Right renal pelvis (tissue), 4 donors: ENCODE data around the gene NEK9. TPM values are rescaled to one million over a fixed set of nuclear protein-coding genes. Genes with fewer than 3 reads are reported as not detected.

Experiments
- DNase-seq, 4 donors: peaks; one replicate each; pipeline ENCODE4 v3.0.0-alpha.2; 2013; ENCODE audit warnings: low read depth in 4 of 4, low spot score in 3 of 4, missing footprints in 1 of 4
- polyA plus RNA-seq, 4 donors: library from polyadenylated mRNA; unstranded; fragments of 120-200 nt; gene quantifications; one replicate each; pipeline ENCODE4 v1.2.1, GENCODE V29; 2013; ENCODE audit not compliant: insufficient read length in 4 of 4

NEK9 gene
- polyA plus RNA-seq, 4 donors = 120 to 130 (median 124) TPM

GRCh38 chr14:75113932-75114539 is 12.8 kb downstream of the NEK9 start:
- DNase-seq = no peak

GRCh38 chr14:75109877-75110276 is 17.0 kb downstream of the NEK9 start:
- DNase-seq = no peak

- DNase-seq = no peak
Observed at GRCh38 chr14:75107186-75107585, 19.7 kb downstream of the NEK9 start.

- DNase-seq = no peak
Observed at GRCh38 chr14:75101491-75101890, 25.4 kb downstream of the NEK9 start.

GRCh38 chr14:75098682-75099081 is 28.2 kb downstream of the NEK9 start:
- no peak for DNase-seq

GRCh38 chr14:75098212-75098611 is 28.6 kb downstream of the NEK9 start:
- DNase-seq = no peak

GRCh38 chr14:75096959-75097358 is 29.9 kb downstream of the NEK9 start:
- DNase-seq = no peak

- DNase-seq = no peak
Observed at GRCh38 chr14:75095690-75096089, 31.2 kb downstream of the NEK9 start.

- no peak for DNase-seq
Observed at GRCh38 chr14:75094896-75095295, 32.0 kb downstream of the NEK9 start.

GRCh38 chr14:75092698-75093097 is 34.1 kb downstream of the NEK9 start:
- DNase-seq = no peak

GRCh38 chr14:75091251-75091650 is 35.6 kb downstream of the NEK9 start:
- no peak for DNase-seq

GRCh38 chr14:75090353-75090752 is 36.5 kb downstream of the NEK9 start:
- DNase-seq = no peak

- DNase-seq = peak in 3 of 4 donors; percentile 47 to 52 (median 48)
Observed at GRCh38 chr14:75088566-75089373, 38.1 kb downstream of the NEK9 start.

GRCh38 chr14:75088153-75088552 is 38.7 kb downstream of the NEK9 start:
- no peak for DNase-seq

- no peak for DNase-seq
Observed at GRCh38 chr14:75084513-75084912, 42.3 kb downstream of the NEK9 start.

GRCh38 chr14:75083271-75083670 is 43.6 kb downstream of the NEK9 start:
- DNase-seq = no peak

- no peak for DNase-seq
Observed at GRCh38 chr14:75081660-75082229, 45.1 kb downstream of the NEK9 start.

- DNase-seq = no peak
Observed at GRCh38 chr14:75079521-75079920, 47.3 kb downstream of the NEK9 start.

- no peak for DNase-seq
Observed at GRCh38 chr14:75077794-75078193, 49.1 kb downstream of the NEK9 start.

- no peak for DNase-seq
Observed at GRCh38 chr14:75070383-75070782, 56.5 kb downstream of the NEK9 start.

GRCh38 chr14:75069811-75070145 is 57.1 kb downstream of the NEK9 start:
- DNase-seq = no peak
